Measurements from ENCODE around the gene ABCC2. TPM values are rescaled to one million over a fixed set of nuclear protein-coding genes. Genes with fewer than 3 reads are reported as not detected.
A peak's percentile ranks its signal among the peaks of the same experiment; 100 is the strongest.

The ABCC2 gene
- total and polyA plus RNA-seq, 7 donors, result 0.41 to 3.9 (median 1.3) TPM; not detected in 1

DNA sequence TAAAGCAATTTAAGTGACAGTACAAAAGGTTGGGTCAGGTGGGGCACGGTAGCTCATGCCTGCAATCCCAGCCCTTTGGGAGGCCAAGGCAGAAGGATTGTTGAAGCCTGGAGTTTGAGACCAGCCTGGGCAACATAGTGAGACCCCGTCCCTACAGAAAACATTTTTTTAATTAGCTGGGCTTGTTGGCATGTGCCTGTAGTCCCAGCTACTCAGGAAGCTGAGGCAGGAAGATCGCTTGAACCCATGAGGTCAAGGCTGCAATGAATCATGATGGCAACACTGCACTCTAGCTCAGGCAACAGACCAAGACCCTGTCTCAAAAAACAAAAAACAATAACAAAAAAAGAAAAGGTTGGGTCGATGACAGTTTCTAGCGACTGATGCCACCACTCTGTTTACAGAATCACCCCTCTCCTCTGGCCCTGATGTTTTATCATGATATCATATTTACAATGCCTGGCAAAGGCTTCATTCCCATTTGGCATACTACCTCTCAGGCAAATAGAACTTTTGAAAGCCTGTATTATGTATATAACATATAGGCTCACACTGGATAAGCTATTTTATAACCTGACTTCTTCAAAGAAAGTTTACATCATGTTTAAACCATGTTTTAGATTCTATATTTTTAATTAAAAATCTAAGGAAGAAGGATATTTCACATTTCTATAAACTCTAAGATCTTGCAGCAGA is 558 bp upstream of the ABCC2 start:
- no peaks in the 10 kb centered on the region for H3K27me3 ChIP-seq
- H3K27ac ChIP-seq, result no peak overlapping the region
- no peak overlapping the region for H3K4me3 ChIP-seq
- intact Hi-C loops (cut with DNase I), result no loop called here
- H3K9me3 ChIP-seq, result no peaks in the 10 kb centered on the region
- H3K4me1 ChIP-seq, result peaks cover 0 to 26% (median 20%) of the 10 kb centered on the region in 4 donors
- TF ChIP-seq EP300 (IDR thresholded peaks at IDR 0.05), result no peak
- TF ChIP-seq, protein P1, sequence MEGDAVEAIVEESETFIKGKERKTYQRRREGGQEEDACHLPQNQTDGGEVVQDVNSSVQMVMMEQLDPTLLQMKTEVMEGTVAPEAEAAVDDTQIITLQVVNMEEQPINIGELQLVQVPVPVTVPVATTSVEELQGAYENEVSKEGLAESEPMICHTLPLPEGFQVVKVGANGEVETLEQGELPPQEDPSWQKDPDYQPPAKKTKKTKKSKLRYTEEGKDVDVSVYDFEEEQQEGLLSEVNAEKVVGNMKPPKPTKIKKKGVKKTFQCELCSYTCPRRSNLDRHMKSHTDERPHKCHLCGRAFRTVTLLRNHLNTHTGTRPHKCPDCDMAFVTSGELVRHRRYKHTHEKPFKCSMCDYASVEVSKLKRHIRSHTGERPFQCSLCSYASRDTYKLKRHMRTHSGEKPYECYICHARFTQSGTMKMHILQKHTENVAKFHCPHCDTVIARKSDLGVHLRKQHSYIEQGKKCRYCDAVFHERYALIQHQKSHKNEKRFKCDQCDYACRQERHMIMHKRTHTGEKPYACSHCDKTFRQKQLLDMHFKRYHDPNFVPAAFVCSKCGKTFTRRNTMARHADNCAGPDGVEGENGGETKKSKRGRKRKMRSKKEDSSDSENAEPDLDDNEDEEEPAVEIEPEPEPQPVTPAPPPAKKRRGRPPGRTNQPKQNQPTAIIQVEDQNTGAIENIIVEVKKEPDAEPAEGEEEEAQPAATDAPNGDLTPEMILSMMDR (IDR thresholded peaks at IDR 0.05), result no peak
- TF ChIP-seq POLR2A (IDR thresholded peaks at IDR 0.05), result no peak
- TF ChIP-seq POLR2AphosphoS5 (IDR thresholded peaks at IDR 0.05), result no peak
- no peak for DNase-seq
- no peaks in the 10 kb centered on the region for H3K36me3 ChIP-seq
- WGBS, 2 donors, result 91 to 95% methylated on average over 5 of the region's 5 CpGs

DNA sequence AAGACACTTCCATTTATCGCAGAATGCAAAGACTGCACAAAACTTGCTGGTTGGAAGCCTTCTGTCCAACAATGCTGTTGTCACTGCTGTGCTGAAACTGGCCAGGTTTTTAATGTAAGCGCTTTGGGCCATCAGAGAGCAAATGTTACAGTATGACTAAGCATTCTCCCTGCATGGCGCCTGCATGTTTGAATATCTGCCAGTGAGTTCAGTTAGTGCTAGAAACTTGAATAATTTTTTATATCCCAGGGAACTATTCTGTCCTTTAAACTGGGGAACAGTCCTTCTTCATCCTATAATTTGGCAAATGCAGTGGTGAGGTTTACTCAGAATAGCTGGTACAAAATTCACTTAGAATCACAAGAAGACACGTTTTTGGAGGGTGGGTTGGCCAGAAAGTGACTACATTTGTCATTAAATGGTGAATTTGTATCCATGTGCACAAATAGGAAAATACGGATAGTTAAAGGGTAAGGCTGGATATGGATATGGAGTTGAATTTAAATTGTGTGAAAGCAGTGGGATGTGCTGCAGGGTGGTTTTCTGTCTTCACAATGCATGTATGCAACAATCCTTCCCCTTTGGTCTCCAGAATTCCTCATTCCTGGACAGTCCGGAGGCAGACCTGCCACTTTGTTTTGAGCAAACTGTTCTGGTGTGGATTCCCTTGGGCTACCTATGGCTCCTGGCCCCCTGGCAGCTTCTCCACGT is 1.7 kb downstream of the ABCC2 start:
- 85 to 86% methylated on average over 7 of the region's 7 CpGs for WGBS, 2 donors
- no peak for DNase-seq
- H3K4me3 ChIP-seq, result no peak overlapping the region
- peak overlapping the region in 2 of 4 donors; percentile 4 to 59 for H3K27ac ChIP-seq
- H3K36me3 ChIP-seq, result no peaks in the 10 kb centered on the region
- H3K27me3 ChIP-seq, result no peaks in the 10 kb centered on the region
- peaks cover 0 to 32% (median 27%) of the 10 kb centered on the region in 4 donors for H3K4me1 ChIP-seq
- intact Hi-C loops (cut with DNase I), result no loop called here
- TF ChIP-seq POLR2AphosphoS5 (IDR thresholded peaks at IDR 0.05), result peak in 1 of 4 donors; percentile 21
- no peak for TF ChIP-seq POLR2A (IDR thresholded peaks at IDR 0.05)
- TF ChIP-seq, protein P1 (IDR thresholded peaks at IDR 0.05), result no peak
- no peak for TF ChIP-seq EP300 (IDR thresholded peaks at IDR 0.05)
- H3K9me3 ChIP-seq, result no peaks in the 10 kb centered on the region

- Histone ChIP-seq H3K36me3 (no peaks in the 10 kb centered on the region), H3K27ac (peak overlapping the region in 2 of 4 donors; percentile 4 to 59), H3K9me3 (no peaks in the 10 kb centered on the region), H3K4me1 (peaks cover 0 to 28% (median 24%) of the 10 kb centered on the region in 4 donors), H3K27me3 (no peaks in the 10 kb centered on the region), H3K4me3 (no peak overlapping the region)
- TF ChIP-seq, protein P1 (IDR thresholded peaks at IDR 0.05), result no peak
- TF ChIP-seq POLR2A (IDR thresholded peaks at IDR 0.05) (no peak), EP300 (IDR thresholded peaks at IDR 0.05) (no peak), POLR2AphosphoS5 (IDR thresholded peaks at IDR 0.05) (no peak)
- no peak for DNase-seq
- intact Hi-C loops (cut with DNase I), result no loop called here
- 88 to 90% methylated on average over 6 of the region's 6 CpGs for WGBS, 2 donors
Measured at GRCh38 chr10:99784727-99785441, 2.4 kb downstream of the ABCC2 start.

- Histone ChIP-seq H3K9me3 (no peaks in the 10 kb centered on the region), H3K36me3 (no peaks in the 10 kb centered on the region), H3K27me3 (no peaks in the 10 kb centered on the region), H3K27ac (no peak overlapping the region), H3K4me3 (no peak overlapping the region), H3K4me1 (peaks cover 0 to 28% (median 22%) of the 10 kb centered on the region in 4 donors)
- DNase-seq, result no peak
- 95 to 97% methylated on average over 6 of the region's 6 CpGs for WGBS, 2 donors
- intact Hi-C loops (cut with DNase I), result no loop called here
- no peak for TF ChIP-seq POLR2A (IDR thresholded peaks at IDR 0.05)
- TF ChIP-seq, protein P1 (IDR thresholded peaks at IDR 0.05), result no peak
- no peak for TF ChIP-seq EP300 (IDR thresholded peaks at IDR 0.05)
- TF ChIP-seq POLR2AphosphoS5 (IDR thresholded peaks at IDR 0.05), result no peak
Measured at GRCh38 chr10:99785646-99786045, 3.2 kb downstream of the ABCC2 start.
